Keratinocyte (primary cell): ENCODE measurements around the gene TMEM163.

Experiments
- CTCF ChIP-seq, 3 experiments: IDR thresholded peaks in 1 of 3; conservative IDR thresholded peaks in 1 of 3; optimal IDR thresholded peaks in 1 of 3; 2 replicates in 2 of 3; 3 replicates in 1 of 3; pipeline versions ENCODE3 to v1.5.1; 2011; ENCODE audit warnings: low read length in 3 of 3, mild to moderate bottlenecking in 3 of 3, moderate library complexity in 2 of 3, control low read depth in 1 of 3, inconsistent platforms in 1 of 3; ENCODE audit not compliant: insufficient read depth in 2 of 3; ENCODE audit errors: extremely low read depth in 1 of 3
- EZH2 ChIP-seq: IDR thresholded peaks from one replicate; pipeline ENCODE4 v1.6.1; 2012; ENCODE audit warnings: inconsistent platforms, mild to moderate bottlenecking, low read length, moderate library complexity

GRCh38 chr2:134599236-134599635 lies 119.6 kb downstream of the TMEM163 start:
- no peak for TF ChIP-seq CTCF (optimal IDR thresholded peaks at IDR 0.05 in 1 of 3, IDR thresholded peaks at IDR 0.05 in 1 of 3, conservative IDR thresholded peaks at IDR 0.05 in 1 of 3; ENCODE audit: extremely low read depth in 1 of 3, insufficient read depth in 2 of 3, low read length in 3 of 3)
- TF ChIP-seq EZH2, result no peak
